Erythroblast (primary cell): ENCODE results near the gene TMEM200A.

Experiments
- DNase-seq, 2 experiments: peaks; one replicate each; lab custom pipeline; 2025; lab: John Stamatoyannopoulos, UW
- GATA1 ChIP-seq: IDR thresholded peaks from 2 replicates; pipeline ENCODE4 v1.6.1; 2011; ENCODE audit warnings: low read depth, mild to moderate bottlenecking, control low read depth, low read length, moderate library complexity
- POLR2A ChIP-seq: IDR thresholded peaks from 2 replicates; pipeline ENCODE4 v1.6.1; 2011; ENCODE audit warnings: mild to moderate bottlenecking, low read length

Gene TMEM200A

GRCh38 chr6:130385064-130385695 is 19.4 kb downstream of the TMEM200A start:
- DNase-seq, result no peak
- TF ChIP-seq GATA1 (no peak), POLR2A (no peak)

- no peak for DNase-seq
- TF ChIP-seq GATA1 (no peak), POLR2A (no peak)
Measured at GRCh38 chr6:130389142-130389541, 23.3 kb downstream of the TMEM200A start.

GRCh38 chr6:130390890-130391289 is 25.1 kb downstream of the TMEM200A start:
- TF ChIP-seq POLR2A (no peak), GATA1 (no peak)
- DNase-seq, result no peak

- DNase-seq, result no peak
- TF ChIP-seq GATA1, result no peak
- TF ChIP-seq POLR2A, result no peak
Measured at GRCh38 chr6:130393306-130393705, 27.5 kb downstream of the TMEM200A start.

GRCh38 chr6:130394246-130394645 is 28.4 kb downstream of the TMEM200A start:
- TF ChIP-seq GATA1 (no peak), POLR2A (no peak)

DNA sequence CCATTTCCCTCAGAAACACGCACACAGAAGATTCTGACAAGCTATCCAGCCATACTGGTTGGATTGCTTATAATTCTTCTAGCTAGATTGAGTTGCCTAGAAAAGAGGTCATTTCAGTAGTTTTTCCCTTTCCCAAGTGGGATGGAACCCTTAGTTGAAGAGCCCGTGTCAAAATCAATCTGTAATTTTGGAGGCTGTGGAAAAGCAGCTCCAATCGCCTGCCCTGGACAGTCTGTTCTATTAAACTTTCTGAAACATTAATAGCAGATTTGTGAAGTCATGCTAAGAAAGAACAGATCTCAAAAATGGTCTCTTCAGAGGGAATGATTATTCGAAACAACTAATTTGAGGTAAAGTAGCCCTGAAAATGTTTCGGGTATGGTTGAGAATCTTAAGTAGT is 29.3 kb downstream of the TMEM200A start:
- no peak for DNase-seq
- TF ChIP-seq POLR2A (no peak), GATA1 (no peak)

More at GRCh38 chr6:130394246-130394645, 28.4 kb downstream of the TMEM200A start:
- DNase-seq, result no peak

DNA sequence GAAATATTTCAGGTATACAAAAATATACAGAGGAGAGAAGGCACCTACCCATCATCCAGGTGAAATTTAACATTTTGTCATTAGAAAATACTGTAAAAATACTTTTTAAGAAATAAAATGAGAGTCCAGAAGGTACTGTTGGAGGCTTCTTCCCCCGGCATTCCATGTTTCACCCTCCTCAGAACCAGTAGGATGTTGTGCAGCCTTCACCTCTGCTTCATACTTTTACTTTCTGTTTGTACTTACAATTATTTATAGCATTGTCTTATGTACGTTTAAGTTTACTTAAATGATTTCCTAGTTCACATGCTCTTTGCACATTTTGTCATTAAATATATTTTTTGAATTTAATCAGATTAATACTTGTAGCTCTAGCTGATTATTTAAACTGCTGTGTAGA is 30.9 kb downstream of the TMEM200A start:
- no peak for DNase-seq
- TF ChIP-seq POLR2A (no peak), GATA1 (no peak)

DNA sequence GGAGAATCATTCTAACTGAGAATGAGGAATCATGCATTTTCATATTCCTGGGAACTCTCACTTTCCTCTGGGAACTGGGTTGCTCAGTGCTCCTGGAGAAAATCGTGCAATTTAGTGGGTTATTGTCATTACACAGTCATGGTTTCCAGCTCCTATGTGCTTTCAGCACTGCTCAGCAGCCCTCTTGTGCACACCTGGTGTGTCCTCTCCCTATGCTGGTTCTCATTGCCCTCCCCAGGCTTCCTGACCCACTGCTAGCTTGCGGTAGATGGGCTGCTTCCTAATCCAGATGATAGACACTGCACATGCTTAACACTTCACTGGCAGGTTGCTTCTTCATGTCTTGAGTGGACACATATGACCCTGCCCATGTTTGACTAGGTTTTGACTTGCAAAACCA is 39.7 kb downstream of the TMEM200A start:
- TF ChIP-seq POLR2A (no peak), GATA1 (no peak)
- no peak for DNase-seq

DNA sequence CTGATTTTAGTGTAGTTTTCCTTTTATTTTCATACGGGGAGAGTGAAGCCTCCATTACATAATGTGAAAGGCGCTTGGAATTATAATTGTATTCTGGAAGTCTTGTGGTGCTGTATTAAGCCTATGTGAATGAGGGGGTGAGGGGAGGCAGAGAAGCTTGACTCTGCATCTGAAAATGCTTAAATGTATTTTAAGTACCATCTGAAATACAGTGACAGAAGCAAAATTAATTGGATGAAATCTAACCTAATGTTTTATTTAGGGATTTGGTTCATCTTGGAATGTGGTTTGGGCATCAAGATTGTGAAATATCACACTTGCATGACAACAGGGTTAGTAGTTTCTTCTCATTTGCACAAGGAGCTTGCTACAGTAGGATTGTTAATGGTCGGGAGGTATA is 41.2 kb downstream of the TMEM200A start:
- TF ChIP-seq GATA1 (no peak), POLR2A (no peak)
- no peak for DNase-seq

- no peak for DNase-seq
- TF ChIP-seq POLR2A (no peak), GATA1 (no peak)
Measured at GRCh38 chr6:130409418-130410100, 43.7 kb downstream of the TMEM200A start.

DNA sequence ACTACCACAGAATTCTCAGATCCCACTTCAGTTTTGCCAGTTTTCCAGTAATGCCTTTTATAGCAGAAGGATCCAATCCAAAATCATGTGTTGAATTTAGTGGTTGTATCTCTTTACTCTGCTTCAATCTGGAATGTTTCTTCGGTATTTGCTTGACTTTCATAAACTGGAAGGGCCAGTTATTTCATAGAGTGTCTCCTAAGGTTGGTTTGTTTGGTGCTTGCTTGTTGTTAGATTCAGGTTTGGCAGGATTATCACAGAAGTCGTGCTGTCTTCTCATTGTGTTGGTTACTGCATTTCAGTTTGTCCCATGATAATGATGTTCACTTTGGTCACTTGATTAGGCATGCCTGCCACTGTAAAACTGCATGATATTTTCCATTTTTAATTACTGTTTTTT is 45.7 kb downstream of the TMEM200A start:
- TF ChIP-seq POLR2A (no peak), GATA1 (no peak)
- DNase-seq, result no peak

- DNase-seq, result no peak
- TF ChIP-seq GATA1, result no peak
- no peak for TF ChIP-seq POLR2A
Measured at GRCh38 chr6:130412556-130413290, 46.9 kb downstream of the TMEM200A start.

- no peak for TF ChIP-seq GATA1
- TF ChIP-seq POLR2A, result no peak
- no peak for DNase-seq
Measured at GRCh38 chr6:130417951-130418350, 52.1 kb downstream of the TMEM200A start.

DNA sequence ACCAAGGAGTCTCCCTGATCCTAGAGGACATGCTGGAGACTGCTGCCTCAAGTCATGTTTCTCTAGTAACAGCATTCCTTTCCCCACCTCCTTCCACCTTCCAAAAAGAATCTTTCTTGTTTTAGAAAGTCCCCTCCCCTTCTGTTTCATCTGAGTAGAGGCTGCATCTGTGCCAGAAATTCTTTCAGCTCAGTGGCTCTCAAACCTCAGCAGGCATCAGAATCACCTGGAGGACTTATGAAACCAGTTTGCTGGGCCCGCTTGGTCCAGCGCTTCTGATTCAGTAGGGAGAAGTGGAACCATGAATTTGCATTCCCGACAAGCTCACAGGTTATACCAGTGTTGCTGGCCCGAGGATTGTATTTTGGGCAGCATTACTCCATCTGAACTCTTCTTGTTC is 55.1 kb downstream of the TMEM200A start:
- TF ChIP-seq GATA1, result no peak
- no peak for TF ChIP-seq POLR2A
- no peak for DNase-seq

GRCh38 chr6:130421585-130421984 is 55.8 kb downstream of the TMEM200A start:
- no peak for DNase-seq
- TF ChIP-seq GATA1 (no peak), POLR2A (no peak)
